Stomach (tissue), 9 donors: ENCODE measurements around the gene CFAP77. TPM values are rescaled to one million over a fixed set of nuclear protein-coding genes. Genes with fewer than 3 reads are reported as not detected.

Experiments
- DNase-seq, 2 donors: peaks; one replicate each; pipeline versions ENCODE4 v3.0.0 to v3.0.0-alpha.2; 2013 to 2019
- H3K27ac ChIP-seq, 5 donors: fragments of 200-600 bp in 4 of 5; sonication (generic) in 4 of 5; one replicate each; pipeline ENCODE4 v1.5.1; 2013 to 2019; ENCODE audit warnings: mild to moderate bottlenecking in 1 of 5, moderate library complexity in 1 of 5
- H3K27me3 ChIP-seq, 3 donors: fragments of 200-600 bp; sonication (generic); one replicate each; pipeline ENCODE4 v1.5.1; 2017 to 2019; ENCODE audit warnings: mixed run types in 1 of 3
- H3K36me3 ChIP-seq, 4 donors: fragments of 200-600 bp; sonication (generic); 1 replicate in 3 of 4; 2 replicates in 1 of 4; pipeline ENCODE4 v1.5.1; 2016 to 2019
- H3K4me1 ChIP-seq, 4 donors: fragments of 200-600 bp; sonication (generic); one replicate each; pipeline ENCODE4 v1.5.1; 2016 to 2019
- H3K4me3 ChIP-seq, 4 donors: fragments of 200-600 bp; sonication (generic) in 3 of 4; one replicate each; pipeline ENCODE4 v1.5.1; 2016 to 2019; ENCODE audit warnings: mild to moderate bottlenecking in 1 of 4
- H3K9me3 ChIP-seq, 4 donors: fragments of 200-600 bp; sonication (generic); one replicate each; pipeline ENCODE4 v1.5.1; 2016 to 2019
- EP300 ChIP-seq: sonication (generic); formaldehyde crosslinking; IDR thresholded peaks from one replicate; pipeline ENCODE4 v1.6.1; 2017; ENCODE audit warnings: antibody characterized with exemption
- POLR2A ChIP-seq, 4 donors: fragments of 450-650 bp; IDR thresholded peaks; one replicate each; pipeline ENCODE4 v1.6.1; 2016; ENCODE audit warnings: antibody characterized with exemption in 4 of 4, control low read depth in 2 of 4, mild to moderate bottlenecking in 1 of 4, moderate library complexity in 1 of 4
- POLR2AphosphoS5 ChIP-seq, 3 donors: sonication (generic); formaldehyde crosslinking; IDR thresholded peaks; one replicate each; pipeline ENCODE4 v1.6.1; 2016; ENCODE audit warnings: antibody characterized with exemption in 3 of 3
- WGBS, 5 donors: extraction: QIAGEN DNeasy Blood & Tissue Kit in 3 of 5; methylation state at CpG; one replicate each; pipeline versions ENCODE4 v1.1.5 to v1.1.7; 2013 to 2018; 5-methylcytosine and 5-hydroxymethylcytosine counted together
- intact Hi-C: fragments of 100-400 bp; cut with DNase I; formaldehyde crosslinking; loops from one replicate; pipeline ENCODE4 v1.15.1; 2023; ENCODE audit warnings: low total_unique reads
- polyA plus RNA-seq, 3 donors: library from polyadenylated mRNA; stranded (reverse); fragments of 200-250 nt; gene quantifications; one replicate each; pipeline ENCODE4 v1.2.3, GENCODE V29; 2013
- total RNA-seq, 5 donors: library from RNA; depleted of rRNA; stranded (reverse); fragments of >200 nt; gene quantifications; one replicate each; pipeline versions ENCODE4 v1.1.0 to v1.2.3, GENCODE V29; 2014 to 2016
- TF ChIP-seq, protein P1 (sequence below), 7 experiments: fragments of 450-650 bp in 4 of 7; fragments of 200-600 bp in 3 of 7; sonication (generic) in 3 of 7; IDR thresholded peaks; one replicate each; pipeline ENCODE4 v1.5.1; 2016 to 2019; ENCODE audit warnings: antibody characterized with exemption in 7 of 7, control low read depth in 2 of 7, mild to moderate bottlenecking in 1 of 7
- donor health status: healthy with polysubstance abuse.
- donor health status: Bipolar disorder and iron deficiency.
- donor health status: healthy.

Gene CFAP77
- total and polyA plus RNA-seq, 8 donors: not detected

DNA sequence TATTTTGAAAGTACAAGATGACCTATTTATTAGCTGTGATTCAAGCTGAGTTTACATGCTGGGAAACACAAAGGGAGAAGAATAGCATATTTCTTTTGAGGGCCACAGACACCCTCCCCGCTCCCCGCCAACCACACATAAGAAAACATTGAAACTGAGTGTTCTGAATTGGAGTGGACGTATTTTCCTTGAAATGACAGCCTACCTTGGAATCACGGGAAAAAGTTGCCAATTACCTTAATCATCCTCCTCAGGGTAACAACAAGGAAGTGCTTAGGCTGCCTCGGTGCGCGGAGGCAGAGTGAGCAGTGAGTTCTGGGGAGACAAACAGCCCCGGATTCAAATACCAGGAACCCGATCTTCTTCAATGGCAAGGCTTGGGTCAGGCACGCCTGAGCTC is 31.4 kb downstream of the CFAP77 start:
- Histone ChIP-seq H3K36me3 (no peaks in the 10 kb centered on the region), H3K4me1 (no peaks in the 10 kb centered on the region), H3K27me3 (peaks cover 0 to 82% (median 17%) of the 10 kb centered on the region in 3 donors), H3K9me3 (no peaks in the 10 kb centered on the region), H3K27ac (no peak overlapping the region), H3K4me3 (no peak overlapping the region)
- WGBS, 5 donors: 32 to 49% (median 43%) methylated on average over 9 to 10 of the region's 10 CpGs
- TF ChIP-seq, protein P1, sequence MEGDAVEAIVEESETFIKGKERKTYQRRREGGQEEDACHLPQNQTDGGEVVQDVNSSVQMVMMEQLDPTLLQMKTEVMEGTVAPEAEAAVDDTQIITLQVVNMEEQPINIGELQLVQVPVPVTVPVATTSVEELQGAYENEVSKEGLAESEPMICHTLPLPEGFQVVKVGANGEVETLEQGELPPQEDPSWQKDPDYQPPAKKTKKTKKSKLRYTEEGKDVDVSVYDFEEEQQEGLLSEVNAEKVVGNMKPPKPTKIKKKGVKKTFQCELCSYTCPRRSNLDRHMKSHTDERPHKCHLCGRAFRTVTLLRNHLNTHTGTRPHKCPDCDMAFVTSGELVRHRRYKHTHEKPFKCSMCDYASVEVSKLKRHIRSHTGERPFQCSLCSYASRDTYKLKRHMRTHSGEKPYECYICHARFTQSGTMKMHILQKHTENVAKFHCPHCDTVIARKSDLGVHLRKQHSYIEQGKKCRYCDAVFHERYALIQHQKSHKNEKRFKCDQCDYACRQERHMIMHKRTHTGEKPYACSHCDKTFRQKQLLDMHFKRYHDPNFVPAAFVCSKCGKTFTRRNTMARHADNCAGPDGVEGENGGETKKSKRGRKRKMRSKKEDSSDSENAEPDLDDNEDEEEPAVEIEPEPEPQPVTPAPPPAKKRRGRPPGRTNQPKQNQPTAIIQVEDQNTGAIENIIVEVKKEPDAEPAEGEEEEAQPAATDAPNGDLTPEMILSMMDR (IDR thresholded peaks at IDR 0.05): no peak
- TF ChIP-seq POLR2AphosphoS5 (IDR thresholded peaks at IDR 0.05) (no peak), EP300 (no peak), POLR2A (IDR thresholded peaks at IDR 0.05) (no peak)
- intact Hi-C loops: no loop called here
- no peak for DNase-seq

DNA sequence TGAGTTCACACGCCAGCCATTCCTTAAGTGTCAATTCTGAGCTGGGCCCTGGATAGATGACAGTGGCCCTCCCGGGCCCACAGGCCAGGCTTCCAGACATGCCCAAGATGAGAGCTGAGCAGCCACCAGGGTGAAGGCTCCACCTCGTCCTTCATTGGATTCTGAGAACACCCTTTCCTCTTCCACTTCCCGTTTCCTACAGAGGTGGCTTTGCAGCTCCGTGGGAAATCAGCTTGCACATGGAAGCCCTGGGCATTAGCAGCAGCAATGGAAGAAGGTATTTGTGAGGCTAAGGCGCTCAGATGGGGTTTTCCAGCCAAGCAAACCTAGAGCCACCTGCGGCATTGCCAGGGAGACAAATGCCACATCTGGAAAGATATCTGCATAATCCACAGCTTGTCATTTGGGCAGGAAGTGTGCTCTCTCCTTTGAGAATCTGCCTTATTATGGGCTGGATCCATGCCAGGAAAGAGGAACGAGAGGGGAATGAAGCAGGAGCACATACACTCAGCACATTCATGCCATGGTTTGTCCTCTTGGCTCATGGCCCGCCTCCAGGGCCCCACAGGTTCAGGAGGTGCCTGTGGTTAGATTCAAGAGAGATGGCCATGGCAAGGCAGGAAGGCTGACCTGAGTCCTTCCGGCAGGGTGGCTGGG is 34.1 kb downstream of the CFAP77 start:
- no peak overlapping the region for H3K4me3 ChIP-seq
- no peak for TF ChIP-seq POLR2AphosphoS5 (IDR thresholded peaks at IDR 0.05)
- TF ChIP-seq EP300: no peak
- no peak for TF ChIP-seq POLR2A (IDR thresholded peaks at IDR 0.05)
- TF ChIP-seq, protein P1 (IDR thresholded peaks at IDR 0.05): no peak

DNA sequence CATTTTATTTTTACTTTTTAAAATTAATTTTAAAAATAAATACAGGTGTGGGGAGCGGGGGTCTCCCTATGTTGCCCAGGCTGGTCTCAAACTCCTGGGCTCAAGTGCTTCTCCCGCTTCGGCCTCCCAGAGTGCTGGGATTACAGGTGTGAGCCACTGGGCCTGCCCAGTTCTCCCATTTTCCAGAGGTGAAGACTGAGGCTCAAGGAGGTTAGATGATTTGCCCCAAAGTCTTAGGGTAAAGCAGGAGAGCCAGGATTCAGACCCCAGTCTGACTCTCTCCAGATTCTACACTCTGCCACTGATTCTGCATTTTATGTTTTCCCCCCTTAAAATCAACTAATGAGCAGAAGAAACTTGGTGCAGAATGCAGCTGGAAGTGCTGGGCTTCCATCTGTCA is 36.9 kb downstream of the CFAP77 start:
- H3K9me3 ChIP-seq: no peaks in the 10 kb centered on the region
- WGBS, 5 donors: 89 to 98% (median 96%) methylated on average over 3 of the region's 3 CpGs
- H3K36me3 ChIP-seq: no peaks in the 10 kb centered on the region
- no peak overlapping the region for H3K4me3 ChIP-seq
- H3K4me1 ChIP-seq: no peaks in the 10 kb centered on the region
- no peak for DNase-seq
- H3K27ac ChIP-seq: no peak overlapping the region
- TF ChIP-seq POLR2A (IDR thresholded peaks at IDR 0.05): no peak
- TF ChIP-seq, protein P1 (IDR thresholded peaks at IDR 0.05): no peak
- no peak for TF ChIP-seq EP300
- TF ChIP-seq POLR2AphosphoS5 (IDR thresholded peaks at IDR 0.05): no peak
- intact Hi-C loops: no loop called here
- peaks cover 0 to 58% (median 17%) of the 10 kb centered on the region in 3 donors for H3K27me3 ChIP-seq

More for the DNA sequence above, 34.1 kb downstream of the CFAP77 start:
- Histone ChIP-seq H3K36me3 (no peaks in the 10 kb centered on the region), H3K27ac (no peak overlapping the region), H3K9me3 (no peaks in the 10 kb centered on the region), H3K4me1 (no peaks in the 10 kb centered on the region), H3K27me3 (peaks cover 0 to 81% (median 17%) of the 10 kb centered on the region in 3 donors)
- WGBS, 5 donors: 53 to 65% (median 57%) methylated on average over 9 to 10 of the region's 10 CpGs
- DNase-seq: no peak
- intact Hi-C loops: no loop called here

DNA sequence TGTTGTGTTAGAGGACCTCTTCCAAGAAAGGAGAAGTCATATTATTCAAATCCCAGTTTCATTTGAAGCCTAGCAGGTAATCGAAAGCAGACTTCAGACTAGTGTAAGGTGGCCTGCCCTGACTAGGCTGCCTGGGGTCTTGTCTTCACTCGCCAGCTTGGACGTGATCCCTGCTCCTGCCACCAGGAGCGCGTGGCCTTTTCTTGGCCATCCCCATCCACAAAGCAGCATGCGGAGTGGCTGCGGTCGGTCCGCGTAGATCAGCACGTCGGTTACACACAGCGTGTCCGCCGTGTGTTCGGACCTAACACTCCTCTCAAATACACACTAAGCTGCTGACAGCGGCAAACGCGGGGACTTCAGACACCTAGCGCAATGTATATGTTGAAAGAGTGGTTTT is 37.3 kb downstream of the CFAP77 start:
- no peak overlapping the region for H3K4me3 ChIP-seq
- H3K9me3 ChIP-seq: no peaks in the 10 kb centered on the region
- TF ChIP-seq EP300 (no peak), POLR2AphosphoS5 (IDR thresholded peaks at IDR 0.05) (no peak), POLR2A (IDR thresholded peaks at IDR 0.05) (no peak)
- TF ChIP-seq, protein P1 (IDR thresholded peaks at IDR 0.05): no peak
- DNase-seq: no peak
- H3K27me3 ChIP-seq: peaks cover 0 to 57% (median 13%) of the 10 kb centered on the region in 3 donors
- 55 to 66% (median 60%) methylated on average over 20 of the region's 20 CpGs for WGBS, 5 donors
- intact Hi-C loops: no loop called here
- no peak overlapping the region for H3K27ac ChIP-seq
- no peaks in the 10 kb centered on the region for H3K4me1 ChIP-seq
- H3K36me3 ChIP-seq: no peaks in the 10 kb centered on the region
